GM06990 (cell line): ENCODE measurements around the gene ADGRB2.

Source experiments
- DNase-seq: peaks from one replicate; pipeline ENCODE4 v3.0.0-alpha.2; 2011; ENCODE audit not compliant: insufficient read length; ENCODE audit errors: extremely low read depth
- H3K27me3 ChIP-seq: replicated peaks from 2 replicates; pipeline ENCODE4 v1.6.0; 2011; ENCODE audit warnings: low read length; ENCODE audit not compliant: control insufficient read depth, insufficient read depth
- H3K36me3 ChIP-seq: 2 replicates; pipeline ENCODE4 v1.5.1; 2011; ENCODE audit warnings: low read length; ENCODE audit not compliant: control insufficient read depth, insufficient read depth
- H3K4me3 ChIP-seq: replicated peaks from 2 replicates; pipeline ENCODE4 v1.5.1; 2011; ENCODE audit warnings: low read depth, mild to moderate bottlenecking, control low read depth, low read length
- TF ChIP-seq, protein P1 (sequence below): IDR thresholded peaks from 2 replicates; pipeline ENCODE4 v1.5.1; 2011; ENCODE audit warnings: low read length, control low read depth, mild to moderate bottlenecking, inconsistent platforms; ENCODE audit not compliant: insufficient read depth, poor library complexity, severe bottlenecking

ADGRB2 gene

DNA sequence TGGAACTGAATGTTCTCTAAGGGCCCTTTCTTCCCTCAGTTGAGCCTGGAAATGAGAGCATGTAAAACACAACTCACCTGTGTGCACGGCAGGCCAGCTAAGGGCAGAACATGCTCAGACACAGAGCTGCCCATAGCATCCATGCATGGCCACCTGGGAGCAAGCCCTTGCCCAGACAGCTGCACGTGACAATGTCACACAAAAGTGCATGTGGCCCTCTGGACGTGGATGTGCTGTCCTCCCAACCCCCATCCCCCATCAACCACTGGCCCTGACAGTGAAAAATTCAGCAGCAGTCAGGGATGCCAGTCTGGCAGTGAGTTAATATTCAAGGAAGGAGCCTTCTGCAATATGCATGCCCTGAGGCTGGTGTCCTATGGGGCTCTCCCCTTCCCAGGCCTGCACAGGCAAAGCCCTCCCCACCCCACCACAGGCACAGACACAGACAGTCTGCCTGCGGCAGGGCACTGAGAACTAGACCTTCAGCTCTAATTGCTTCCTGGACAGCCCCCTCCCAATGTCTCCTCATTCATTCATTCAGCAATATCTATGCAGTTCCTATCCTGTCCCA lies 45.7 kb downstream of the ADGRB2 start:
- Histone ChIP-seq H3K27me3 (peaks cover 2% of the 10 kb centered on the region), H3K36me3 (no peaks in the 10 kb centered on the region)
- TF ChIP-seq, protein P1, sequence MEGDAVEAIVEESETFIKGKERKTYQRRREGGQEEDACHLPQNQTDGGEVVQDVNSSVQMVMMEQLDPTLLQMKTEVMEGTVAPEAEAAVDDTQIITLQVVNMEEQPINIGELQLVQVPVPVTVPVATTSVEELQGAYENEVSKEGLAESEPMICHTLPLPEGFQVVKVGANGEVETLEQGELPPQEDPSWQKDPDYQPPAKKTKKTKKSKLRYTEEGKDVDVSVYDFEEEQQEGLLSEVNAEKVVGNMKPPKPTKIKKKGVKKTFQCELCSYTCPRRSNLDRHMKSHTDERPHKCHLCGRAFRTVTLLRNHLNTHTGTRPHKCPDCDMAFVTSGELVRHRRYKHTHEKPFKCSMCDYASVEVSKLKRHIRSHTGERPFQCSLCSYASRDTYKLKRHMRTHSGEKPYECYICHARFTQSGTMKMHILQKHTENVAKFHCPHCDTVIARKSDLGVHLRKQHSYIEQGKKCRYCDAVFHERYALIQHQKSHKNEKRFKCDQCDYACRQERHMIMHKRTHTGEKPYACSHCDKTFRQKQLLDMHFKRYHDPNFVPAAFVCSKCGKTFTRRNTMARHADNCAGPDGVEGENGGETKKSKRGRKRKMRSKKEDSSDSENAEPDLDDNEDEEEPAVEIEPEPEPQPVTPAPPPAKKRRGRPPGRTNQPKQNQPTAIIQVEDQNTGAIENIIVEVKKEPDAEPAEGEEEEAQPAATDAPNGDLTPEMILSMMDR = no peak

DNA sequence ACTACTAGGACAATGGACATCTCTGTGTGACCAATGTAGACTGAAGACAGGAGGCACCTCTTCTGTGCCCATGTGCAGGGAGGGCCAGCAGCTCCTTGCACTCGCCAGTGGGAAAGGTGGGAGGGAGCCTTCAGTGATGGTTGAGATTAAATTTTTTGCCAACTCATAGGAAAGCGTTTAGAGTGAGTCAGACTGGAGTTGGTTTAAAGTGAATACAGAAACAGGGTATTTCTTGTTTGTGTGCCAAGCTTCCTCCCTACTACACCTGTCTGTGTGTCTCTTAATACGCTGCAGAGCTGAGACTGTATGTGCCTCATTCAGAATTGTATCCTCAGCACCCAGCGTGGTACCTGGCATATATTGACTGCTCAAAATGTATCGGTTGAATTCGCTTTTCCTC lies 46.8 kb downstream of the ADGRB2 start:
- Histone ChIP-seq H3K36me3 (no peaks in the 10 kb centered on the region), H3K4me3 (no peak overlapping the region), H3K27me3 (peaks cover 2% of the 10 kb centered on the region; the same call in 1 of the 2 replicates)
- TF ChIP-seq, protein P1 = no peak
- DNase-seq = no peak

More for the DNA sequence above, 45.7 kb downstream of the ADGRB2 start:
- DNase-seq = no peak
- no peak overlapping the region for H3K4me3 ChIP-seq

DNA sequence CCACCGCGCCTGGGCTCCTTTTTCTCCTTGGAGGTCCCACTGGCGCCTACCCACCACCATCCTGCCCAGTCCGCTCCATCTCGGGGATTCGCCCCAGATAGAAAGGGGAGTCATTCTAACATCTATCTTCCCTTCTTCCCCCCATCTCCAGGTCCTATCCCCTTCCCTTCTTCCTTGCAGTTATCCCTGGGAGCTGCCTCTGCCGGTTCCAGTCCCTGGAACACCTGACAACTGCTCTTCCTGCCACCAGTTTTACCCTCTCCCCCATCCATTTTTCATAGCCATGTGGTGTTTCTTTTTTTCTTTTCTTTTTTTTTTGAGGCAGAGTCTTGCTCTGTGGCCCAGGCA lies 48.3 kb downstream of the ADGRB2 start:
- Histone ChIP-seq H3K36me3 (no peaks in the 10 kb centered on the region), H3K4me3 (no peak overlapping the region), H3K27me3 (peaks cover 2% of the 10 kb centered on the region; the same call in 1 of the 2 replicates)
- no peak for DNase-seq
- TF ChIP-seq, protein P1 = no peak

DNA sequence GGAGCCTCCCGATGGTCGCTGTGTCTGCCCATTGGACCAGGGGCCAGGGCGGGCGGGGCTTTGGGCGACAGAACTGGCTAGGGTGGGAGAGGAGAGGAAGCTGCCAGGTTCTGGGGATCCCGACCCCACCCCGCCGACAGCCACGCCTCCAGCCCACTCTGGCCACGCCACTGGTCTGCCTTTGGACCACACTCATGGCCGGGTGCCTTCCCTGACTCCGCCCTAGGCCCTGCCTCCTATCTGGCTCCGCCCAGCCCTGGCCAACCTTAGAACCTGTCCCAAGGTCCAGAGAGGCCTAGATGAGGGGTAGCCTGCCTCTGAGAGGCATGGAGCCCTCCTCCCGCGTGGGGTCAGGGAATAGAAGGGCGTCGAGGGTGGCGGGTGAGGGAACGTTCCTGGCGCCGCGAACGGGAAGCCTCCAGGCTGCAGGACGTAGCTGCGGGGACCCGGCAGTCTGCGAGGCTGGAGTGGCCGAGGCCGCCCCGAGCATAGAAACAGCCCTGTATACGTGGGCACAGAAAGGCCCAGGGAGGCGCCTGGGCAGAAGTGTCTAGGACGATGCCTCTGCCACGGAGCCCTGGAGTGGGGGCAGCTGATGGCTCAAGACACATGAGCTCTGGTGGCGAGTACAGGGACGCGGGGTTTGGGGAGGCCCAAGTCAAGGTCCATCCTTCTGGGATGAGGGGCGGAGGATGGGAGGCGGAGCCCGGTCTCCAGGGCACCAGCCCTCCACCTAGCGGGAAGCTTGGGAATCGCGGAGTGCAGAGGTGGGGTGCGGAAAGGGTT lies 48.9 kb downstream of the ADGRB2 start:
- DNase-seq = peak; percentile 54

DNA sequence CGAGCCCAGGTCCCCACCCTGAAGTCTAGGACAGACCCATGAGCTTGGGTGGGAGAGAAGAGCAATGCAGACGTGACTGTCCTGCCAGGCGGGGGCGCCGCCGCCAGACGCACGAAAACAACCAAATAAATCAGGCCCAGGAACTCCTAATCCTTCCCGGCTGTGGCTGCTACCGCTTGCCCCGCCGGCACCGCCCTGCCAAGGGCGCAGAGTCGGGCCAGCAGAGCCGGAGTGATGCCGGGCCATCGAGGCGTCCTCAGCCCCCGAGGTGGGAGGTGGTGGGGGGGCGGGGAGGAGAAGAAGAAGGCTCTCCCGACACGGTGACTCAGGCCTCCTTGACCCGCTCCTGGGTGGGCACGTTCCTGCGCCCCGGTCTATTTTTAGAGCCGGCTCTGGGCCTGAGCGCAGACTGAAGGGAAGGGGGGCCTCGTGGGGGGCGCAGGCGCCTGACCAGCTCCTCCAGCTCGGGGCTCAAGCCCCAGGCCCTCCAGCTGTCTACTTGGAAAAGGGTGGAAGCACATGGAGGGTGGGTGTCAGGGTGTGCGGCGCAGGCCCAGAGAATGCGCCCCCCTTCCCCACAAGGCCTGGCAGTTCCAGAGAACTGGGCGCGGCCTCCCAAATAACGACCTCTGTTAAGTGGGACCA lies 49.6 kb downstream of the ADGRB2 start:
- peak overlapping the region; percentile 22 for H3K4me3 ChIP-seq
- peak; percentile 49 for DNase-seq
- TF ChIP-seq, protein P1 = peak; percentile 73
- H3K36me3 ChIP-seq = no peaks in the 10 kb centered on the region
- peaks cover 2% of the 10 kb centered on the region; the same call in 1 of the 2 replicates for H3K27me3 ChIP-seq

More for the DNA sequence above, 48.9 kb downstream of the ADGRB2 start:
- peak overlapping the region; percentile 22 for H3K4me3 ChIP-seq
- H3K36me3 ChIP-seq = no peaks in the 10 kb centered on the region
- TF ChIP-seq, protein P1 = peak; percentile 61
- peaks cover 2% of the 10 kb centered on the region; the same call in 1 of the 2 replicates for H3K27me3 ChIP-seq
